Left lung (tissue), 10 donors: ENCODE data around the gene FIZ1. TPM values are rescaled to one million over a fixed set of nuclear protein-coding genes. Genes with fewer than 3 reads are reported as not detected.

Experiments used
- ATAC-seq: fragments of 200-7000 bp; cut with Tn5 transposase; one replicate; pipeline ENCODE4 v1.9.1; 2020; ENCODE audit warnings: moderate library complexity
- DNase-seq, 4 donors: peaks; one replicate each; pipeline ENCODE4 v3.0.0-alpha.2; 2013 to 2020
- H3K27ac ChIP-seq, 2 donors: fragments of 200-600 bp; sonication (generic) in 1 of 2; one replicate each; pipeline versions ENCODE4 v1.5.0 to v1.8.0; 2020 to 2021
- H3K27me3 ChIP-seq, 2 donors: fragments of 200-600 bp; sonication (generic) in 1 of 2; one replicate each; pipeline versions ENCODE4 v1.5.0 to v1.8.0; 2020 to 2021
- H3K36me3 ChIP-seq, 2 donors: fragments of 200-600 bp; sonication (generic) in 1 of 2; one replicate each; pipeline versions ENCODE4 v1.5.0 to v1.8.0; 2020 to 2021
- H3K4me1 ChIP-seq, 2 donors: fragments of 200-600 bp; one replicate each; pipeline ENCODE4 v1.8.0; 2021
- H3K4me3 ChIP-seq, 2 donors: fragments of 200-600 bp; sonication (generic) in 1 of 2; one replicate each; pipeline versions ENCODE4 v1.5.0 to v1.8.0; 2020 to 2021; ENCODE audit warnings: mild to moderate bottlenecking in 1 of 2
- H3K9me3 ChIP-seq, 2 donors: fragments of 200-600 bp; sonication (generic) in 1 of 2; one replicate each; pipeline versions ENCODE4 v1.5.0 to v1.8.0; 2020 to 2021
- CTCF ChIP-seq, 2 donors: fragments of 200-600 bp; sonication (generic) in 1 of 2; IDR thresholded peaks; one replicate each; pipeline versions ENCODE4 v1.5.0 to v1.8.0; 2021; ENCODE audit warnings: antibody characterized with exemption in 2 of 2
- intact Hi-C, 2 donors: fragments of 100-400 bp; cut with DNase I; formaldehyde crosslinking; loops; one replicate each; pipeline versions ENCODE4 v1.11.2 to v1.14.2; 2022
- polyA plus RNA-seq, 6 donors: library from polyadenylated mRNA; unstranded; fragments of 120-200 nt; gene quantifications; one replicate each; pipeline ENCODE4 v1.2.1, GENCODE V29; 2013; ENCODE audit not compliant: insufficient read length in 6 of 6
- total RNA-seq, 2 donors: library from RNA; stranded (reverse); fragmentation: NEBNext Ultra II Directional; extraction: Animal tissue kit (Norgen Biotek cat#: 25700); gene quantifications; one replicate each; pipeline ENCODE4 v1.2.1, GENCODE V29; 2021
- donor health status: DM: no; HTN: yes; CAD: no.
- donor health status: DM: no; HTN: no; CAD: no.

The FIZ1 gene
- total and polyA plus RNA-seq, 8 donors, result 11.0 to 22.6 (median 17.6) TPM

GRCh38 chr19:55617426-55617825, 18.1 kb upstream of the FIZ1 start:
- H3K36me3 ChIP-seq, result peaks cover 0 to 56% of the 10 kb centered on the region in 2 donors

GRCh38 chr19:55616395-55616875, 17.1 kb upstream of the FIZ1 start:
- ATAC-seq (no peak), DNase-seq (no peak)
- no peak overlapping the region for H3K4me3 ChIP-seq
- H3K27me3 ChIP-seq, result no peaks in the 10 kb centered on the region
- H3K36me3 ChIP-seq, result peaks cover 0 to 47% of the 10 kb centered on the region in 2 donors
- peaks cover 8 to 49% of the 10 kb centered on the region in 2 donors for H3K4me1 ChIP-seq
- TF ChIP-seq CTCF (IDR thresholded peaks at IDR 0.05), result no peak
- no peaks in the 10 kb centered on the region for H3K9me3 ChIP-seq
- H3K27ac ChIP-seq, result no peak overlapping the region
- intact Hi-C loops, result no loop called here

More at GRCh38 chr19:55617426-55617825, 18.1 kb upstream of the FIZ1 start:
- intact Hi-C loops, result no loop called here
- Histone ChIP-seq H3K27me3 (no peaks in the 10 kb centered on the region), H3K9me3 (no peaks in the 10 kb centered on the region), H3K4me1 (peaks cover 8 to 51% of the 10 kb centered on the region in 2 donors), H3K4me3 (no peak overlapping the region), H3K27ac (no peak overlapping the region)
- TF ChIP-seq CTCF (IDR thresholded peaks at IDR 0.05), result no peak
- DNase-seq (no peak), ATAC-seq (no peak)

- Histone ChIP-seq H3K27ac (no peak overlapping the region), H3K36me3 (peaks cover 0 to 48% of the 10 kb centered on the region in 2 donors), H3K27me3 (no peaks in the 10 kb centered on the region), H3K4me3 (no peak overlapping the region), H3K9me3 (no peaks in the 10 kb centered on the region), H3K4me1 (peaks cover 8 to 49% of the 10 kb centered on the region in 2 donors)
- intact Hi-C loops, result no loop called here
- ATAC-seq, result no peak
- no peak for DNase-seq
- no peak for TF ChIP-seq CTCF (IDR thresholded peaks at IDR 0.05)
These were observed 16.5 kb upstream of the FIZ1 start for GRCh38 chr19:55615543-55616394.

GRCh38 chr19:55614711-55615542, 15.6 kb upstream of the FIZ1 start:
- H3K36me3 ChIP-seq, result peaks cover 0 to 57% of the 10 kb centered on the region in 2 donors

More at GRCh38 chr19:55614711-55615542, 15.6 kb upstream of the FIZ1 start:
- Histone ChIP-seq H3K9me3 (no peaks in the 10 kb centered on the region), H3K4me3 (no peak overlapping the region), H3K4me1 (peaks cover 8 to 41% of the 10 kb centered on the region in 2 donors), H3K27ac (no peak overlapping the region), H3K27me3 (no peaks in the 10 kb centered on the region)
- DNase-seq (no peak), ATAC-seq (no peak)
- no peak for TF ChIP-seq CTCF (IDR thresholded peaks at IDR 0.05)
- intact Hi-C loops, result no loop called here
